ENCODE results near the gene HOXA13. TPM values are rescaled to one million over a fixed set of nuclear protein-coding genes. Genes with fewer than 3 reads are reported as not detected.

Gene HOXA13
- total RNA-seq, 4 donors from 2014 or later, result not detected

DNA sequence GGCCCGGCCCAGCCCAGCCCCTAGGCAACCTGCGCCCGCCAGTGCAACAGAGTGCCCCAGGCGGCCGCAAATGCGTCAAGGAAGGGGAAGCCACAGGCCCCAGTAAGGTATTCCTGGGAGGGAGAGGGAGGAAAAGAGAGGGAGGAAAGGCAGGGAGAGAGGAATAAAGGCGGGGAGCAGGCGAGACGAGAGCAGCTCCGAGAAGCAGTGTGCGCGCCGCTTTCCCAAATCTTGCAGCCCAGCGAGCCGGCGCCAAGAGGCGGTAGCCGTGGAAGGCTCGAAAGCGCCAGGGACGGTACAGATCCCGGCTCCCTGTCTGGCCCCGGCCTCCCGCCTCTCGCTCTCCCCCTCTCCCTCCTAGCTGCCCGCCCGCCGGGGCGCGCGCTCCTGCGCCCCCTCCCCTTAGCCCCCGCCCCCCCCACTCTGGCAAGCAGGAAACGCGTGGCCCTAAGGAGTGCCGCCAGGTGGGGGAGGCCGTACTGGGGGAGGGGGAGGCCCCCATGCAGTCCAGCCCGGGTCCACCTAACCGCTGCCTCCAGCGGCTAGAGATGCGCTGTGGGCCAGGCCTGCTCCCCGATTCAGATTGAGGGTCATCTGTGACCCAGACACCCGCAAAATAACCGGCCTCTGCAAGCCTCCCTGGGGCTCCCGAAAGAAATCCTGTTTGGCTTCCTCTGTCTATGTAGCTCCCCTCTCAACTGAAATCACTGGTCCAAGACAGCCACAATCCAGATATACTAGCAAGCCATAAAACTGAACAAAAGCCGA lies 30.0 kb downstream of the HOXA13 start:
- peaks cover 97% of the 10 kb centered on the region for H3K27me3 ChIP-seq

DNA sequence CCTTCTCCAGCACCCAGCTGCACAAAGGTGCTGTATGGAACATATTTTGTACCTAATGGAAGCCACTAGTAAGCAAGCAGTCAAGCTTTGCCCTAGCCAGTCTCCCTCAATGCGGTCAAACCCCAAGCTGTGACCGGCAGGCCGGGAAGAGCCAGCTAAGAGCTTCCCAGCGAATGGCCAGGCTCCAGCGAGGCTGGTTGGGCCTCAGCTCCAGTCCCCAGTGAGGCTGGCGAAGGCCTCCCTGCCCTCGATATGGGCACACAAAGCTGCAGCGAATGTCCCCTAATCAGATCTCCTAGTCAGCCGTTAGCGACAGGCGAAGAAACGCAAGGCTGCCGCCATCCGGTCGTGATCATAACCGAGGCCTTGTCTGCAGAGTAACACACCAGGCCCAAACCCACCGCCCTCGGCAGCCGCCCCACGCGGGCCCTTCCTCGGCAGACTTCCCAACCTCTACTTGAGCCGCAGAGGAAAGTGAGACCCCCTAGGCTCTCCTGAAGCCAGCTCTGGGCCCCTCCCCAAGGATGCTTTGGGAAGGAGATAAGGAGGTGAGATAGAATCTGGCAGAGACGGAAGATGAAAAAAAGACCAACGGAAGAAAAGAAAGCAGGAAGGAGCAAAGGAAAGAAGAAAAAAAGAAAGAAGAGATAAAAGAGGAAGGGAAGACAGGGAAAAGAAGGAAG lies 31.5 kb downstream of the HOXA13 start:
- DNase-seq, result no peak
- Histone ChIP-seq H3K4me3 (replicated peaks in 1 of 3) (no peak overlapping the region), H3K36me3 (no peaks in the 10 kb centered on the region), H3K27me3 (peaks cover 92% of the 10 kb centered on the region), H3K9me3 (no peaks in the 10 kb centered on the region), H3K4me1 (peaks cover 11 to 37% of the 10 kb centered on the region in 2 donors), H3K27ac (no peak overlapping the region)
- 17 to 19% methylated on average over 22 to 25 of the region's 25 CpGs for WGBS, 2 donors
- intact Hi-C loops (cut with DNase I), result loop anchor here (10.0 kb wide), 1 partner anchor 1314 kb away; no protein-coding TSS in a partner anchor
- TF ChIP-seq POLR2A (IDR thresholded peaks at IDR 0.05), result no peak
- TF ChIP-seq, protein P1, sequence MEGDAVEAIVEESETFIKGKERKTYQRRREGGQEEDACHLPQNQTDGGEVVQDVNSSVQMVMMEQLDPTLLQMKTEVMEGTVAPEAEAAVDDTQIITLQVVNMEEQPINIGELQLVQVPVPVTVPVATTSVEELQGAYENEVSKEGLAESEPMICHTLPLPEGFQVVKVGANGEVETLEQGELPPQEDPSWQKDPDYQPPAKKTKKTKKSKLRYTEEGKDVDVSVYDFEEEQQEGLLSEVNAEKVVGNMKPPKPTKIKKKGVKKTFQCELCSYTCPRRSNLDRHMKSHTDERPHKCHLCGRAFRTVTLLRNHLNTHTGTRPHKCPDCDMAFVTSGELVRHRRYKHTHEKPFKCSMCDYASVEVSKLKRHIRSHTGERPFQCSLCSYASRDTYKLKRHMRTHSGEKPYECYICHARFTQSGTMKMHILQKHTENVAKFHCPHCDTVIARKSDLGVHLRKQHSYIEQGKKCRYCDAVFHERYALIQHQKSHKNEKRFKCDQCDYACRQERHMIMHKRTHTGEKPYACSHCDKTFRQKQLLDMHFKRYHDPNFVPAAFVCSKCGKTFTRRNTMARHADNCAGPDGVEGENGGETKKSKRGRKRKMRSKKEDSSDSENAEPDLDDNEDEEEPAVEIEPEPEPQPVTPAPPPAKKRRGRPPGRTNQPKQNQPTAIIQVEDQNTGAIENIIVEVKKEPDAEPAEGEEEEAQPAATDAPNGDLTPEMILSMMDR (IDR thresholded peaks at IDR 0.05), result no peak

More for the DNA sequence above, 30.0 kb downstream of the HOXA13 start:
- 10 to 11% methylated on average over 28 to 38 of the region's 46 CpGs for WGBS, 2 donors
- no peak overlapping the region for H3K4me3 ChIP-seq (replicated peaks in 1 of 3)
- H3K27ac ChIP-seq, result no peak overlapping the region
- intact Hi-C loops (cut with DNase I), result loop anchor here (10.0 kb wide), 2 partner anchors 1085 to 1315 kb away; no protein-coding TSS in a partner anchor
- no peaks in the 10 kb centered on the region for H3K36me3 ChIP-seq
- H3K4me1 ChIP-seq, result peaks cover 14 to 40% of the 10 kb centered on the region in 2 donors
- no peaks in the 10 kb centered on the region for H3K9me3 ChIP-seq
- DNase-seq, result no peak
- TF ChIP-seq POLR2A (IDR thresholded peaks at IDR 0.05), result no peak
- TF ChIP-seq, protein P1 (IDR thresholded peaks at IDR 0.05), result no peak

DNA sequence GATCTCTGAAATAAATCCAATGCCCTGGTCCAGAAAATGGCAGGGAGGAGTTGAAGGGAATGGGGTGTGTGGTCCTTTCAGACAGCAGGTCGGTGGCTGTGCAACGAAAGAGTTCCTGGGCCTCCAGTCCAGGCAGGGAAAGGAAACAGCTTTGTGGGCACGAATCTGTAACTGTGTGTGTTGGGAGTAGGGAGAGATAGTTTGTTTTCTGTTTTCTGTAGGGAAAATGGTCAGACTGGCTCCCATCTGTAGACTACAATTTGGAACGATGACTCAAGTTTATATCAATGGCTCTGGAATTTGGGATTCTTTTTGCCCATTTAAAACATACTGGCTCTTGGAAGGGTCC lies 32.0 kb downstream of the HOXA13 start:
- Histone ChIP-seq H3K4me3 (replicated peaks in 1 of 3) (no peak overlapping the region), H3K4me1 (peaks cover 6 to 32% of the 10 kb centered on the region in 2 donors), H3K27ac (no peak overlapping the region), H3K36me3 (no peaks in the 10 kb centered on the region), H3K9me3 (no peaks in the 10 kb centered on the region), H3K27me3 (peaks cover 91% of the 10 kb centered on the region)
- no peak for DNase-seq
- intact Hi-C loops (cut with DNase I), result loop anchor here (10.0 kb wide), 1 partner anchor 1313 kb away; no protein-coding TSS in a partner anchor
- TF ChIP-seq POLR2A (IDR thresholded peaks at IDR 0.05), result no peak
- TF ChIP-seq, protein P1 (IDR thresholded peaks at IDR 0.05), result no peak
- 28 to 36% methylated on average over 4 of the region's 4 CpGs for WGBS, 2 donors

DNA sequence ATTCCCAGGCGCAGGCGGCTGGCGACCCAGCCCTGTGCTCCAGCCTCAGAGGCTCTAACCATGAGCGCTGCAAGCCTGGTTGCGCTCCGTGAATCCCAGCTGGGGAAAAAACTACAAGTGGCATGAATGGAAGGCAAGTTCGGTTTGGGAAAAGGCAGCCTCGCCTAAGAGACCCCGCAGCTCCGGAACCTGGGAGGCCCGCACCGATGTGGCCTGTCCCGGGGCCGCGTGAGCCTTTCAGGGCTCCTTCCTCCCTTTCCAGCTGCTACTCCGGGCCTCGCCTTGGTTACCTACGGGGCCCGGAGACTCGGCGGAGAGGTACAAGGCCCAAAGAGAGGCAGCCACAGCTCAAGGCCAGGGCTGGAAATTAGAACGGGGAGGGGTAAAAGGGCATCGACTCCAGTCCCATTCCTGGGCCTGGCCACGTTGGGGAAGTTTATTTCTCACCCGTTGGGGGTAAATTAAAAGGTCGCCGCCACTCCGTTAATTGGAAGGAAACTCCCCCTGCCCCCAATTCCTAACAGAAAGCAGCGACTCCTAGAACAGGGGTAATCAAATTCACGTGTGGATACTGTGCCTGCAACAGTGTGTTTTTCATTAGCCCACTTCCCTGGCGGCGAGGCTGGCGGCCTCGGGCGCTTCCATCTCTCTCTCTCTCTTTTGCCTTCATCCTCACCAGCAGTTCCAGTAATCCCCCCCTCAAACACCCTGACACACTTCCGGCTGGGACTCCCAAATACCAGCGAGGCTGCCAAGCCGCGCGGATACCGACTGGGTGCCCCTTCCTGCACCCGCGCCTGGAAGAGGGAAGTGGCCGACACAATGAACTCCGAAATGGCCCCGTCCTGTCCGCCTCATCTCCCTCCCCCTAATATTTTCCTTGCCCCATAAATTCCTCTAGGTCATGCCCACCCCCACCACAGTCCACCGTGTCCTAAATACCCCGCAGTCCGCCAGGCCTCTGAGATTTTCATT lies 33.1 kb downstream of the HOXA13 start:
- no peak for DNase-seq
- TF ChIP-seq POLR2A (IDR thresholded peaks at IDR 0.05), result no peak
- TF ChIP-seq, protein P1 (IDR thresholded peaks at IDR 0.05), result no peak
- 16 to 20% methylated on average over 39 to 41 of the region's 50 CpGs for whole genome bisulfite sequencing, 2 donors
- H3K27ac ChIP-seq, result no peak overlapping the region
- H3K36me3 ChIP-seq, result no peaks in the 10 kb centered on the region
- H3K9me3 ChIP-seq, result no peaks in the 10 kb centered on the region
- intact Hi-C loops (cut with DNase I), result loop anchor here (10.0 kb wide), 1 partner anchor 1312 kb away; no protein-coding TSS in a partner anchor
- no peak overlapping the region for H3K4me3 ChIP-seq (replicated peaks in 1 of 3)
- H3K27me3 ChIP-seq, result peaks cover 83% of the 10 kb centered on the region
- H3K4me1 ChIP-seq, result peaks cover 0 to 26% of the 10 kb centered on the region in 2 donors
